Endodermal cell (in vitro differentiated cells): ENCODE measurements around the gene ZNF74. TPM values are rescaled to one million over a fixed set of nuclear protein-coding genes. Genes with fewer than 3 reads are reported as not detected.

Experiments
- DNase-seq: peaks from one replicate; pipeline ENCODE4 v3.0.0-alpha.2; 2017
- H3K27ac ChIP-seq: 2 replicates; pipeline ENCODE4 v1.5.1; 2013; ENCODE audit warnings: mild to moderate bottlenecking, low read depth, low read length, moderate library complexity
- H3K27me3 ChIP-seq: 2 replicates; pipeline ENCODE4 v1.6.1; 2013; ENCODE audit warnings: mild to moderate bottlenecking, low read length, moderate library complexity; ENCODE audit not compliant: insufficient read depth, control insufficient read depth, poor library complexity, severe bottlenecking
- H3K36me3 ChIP-seq: 2 replicates; pipeline ENCODE4 v1.7.0; 2013; ENCODE audit warnings: mild to moderate bottlenecking, low read length, moderate library complexity; ENCODE audit not compliant: control insufficient read depth, insufficient read depth
- H3K4me1 ChIP-seq: one replicate; pipeline ENCODE4 v1.7.0; 2013; ENCODE audit warnings: low read length; ENCODE audit not compliant: control insufficient read depth, insufficient read depth
- H3K4me3 ChIP-seq: 2 replicates; pipeline ENCODE4 v1.5.1; 2013; ENCODE audit warnings: mild to moderate bottlenecking, low read length, moderate library complexity
- H3K9ac ChIP-seq: 2 replicates; pipeline ENCODE4 v1.6.1; 2013; ENCODE audit warnings: mild to moderate bottlenecking, low read length, moderate library complexity; ENCODE audit not compliant: poor library complexity, severe bottlenecking; ENCODE audit errors: extremely low read depth
- H3K9me3 ChIP-seq: 2 replicates; pipeline ENCODE4 v1.6.1; 2013; ENCODE audit warnings: mild to moderate bottlenecking, low read length, moderate library complexity; ENCODE audit not compliant: control insufficient read depth
- H3K27ac Mint-ChIP-seq: 2 replicates; pipeline ENCODE4 v1.8.0; 2020; ENCODE audit warnings: mixed read lengths
- H3K27me3 Mint-ChIP-seq: 2 replicates; pipeline ENCODE4 v1.8.0; 2021; ENCODE audit warnings: mild to moderate bottlenecking, mixed read lengths; ENCODE audit not compliant: insufficient read depth
- H3K36me3 Mint-ChIP-seq: 2 replicates; pipeline ENCODE4 v1.8.0; 2020; ENCODE audit warnings: low read depth, mixed read lengths
- H3K4me1 Mint-ChIP-seq: 2 replicates; pipeline ENCODE4 v1.8.0; 2020; ENCODE audit warnings: mixed read lengths
- H3K4me3 Mint-ChIP-seq: 2 replicates; pipeline ENCODE4 v1.8.0; 2020; ENCODE audit warnings: mild to moderate bottlenecking, moderate library complexity, mixed read lengths
- H3K9me3 Mint-ChIP-seq: 2 replicates; pipeline ENCODE4 v1.8.0; 2020; ENCODE audit warnings: mild to moderate bottlenecking, mixed read lengths
- CTCF ChIP-seq: fragments of 200-600 bp; sonication (generic); conservative IDR thresholded peaks from 2 replicates; pipeline ENCODE4 v1.5.0; 2021; ENCODE audit warnings: antibody characterized with exemption, mild to moderate bottlenecking
- WGBS, 2 experiments: methylation state at CpG; one replicate each; pipeline versions ENCODE4 v1.1.5 to v1.1.7; 2013; ENCODE audit warnings: missing lambda C conversion rate in 2 of 2, mixed read lengths in 1 of 2; ENCODE audit not compliant: insufficient coverage in 1 of 2, insufficient read length in 1 of 2; 5-methylcytosine and 5-hydroxymethylcytosine counted together
- total RNA-seq, 2 donors: library from RNA; stranded (reverse); fragmentation: NEBNext Ultra II Directional in 1 of 2; extraction: Animal tissue kit (Norgen Biotek cat#: 25700) in 1 of 2; gene quantifications; 2 replicates in 1 of 2; 3 replicates in 1 of 2; pipeline ENCODE4 v1.2.1, GENCODE V29; 2021

Gene ZNF74
- total RNA-seq, 2 donors from 2014 or later: 36.9 to 41.7 TPM

DNA sequence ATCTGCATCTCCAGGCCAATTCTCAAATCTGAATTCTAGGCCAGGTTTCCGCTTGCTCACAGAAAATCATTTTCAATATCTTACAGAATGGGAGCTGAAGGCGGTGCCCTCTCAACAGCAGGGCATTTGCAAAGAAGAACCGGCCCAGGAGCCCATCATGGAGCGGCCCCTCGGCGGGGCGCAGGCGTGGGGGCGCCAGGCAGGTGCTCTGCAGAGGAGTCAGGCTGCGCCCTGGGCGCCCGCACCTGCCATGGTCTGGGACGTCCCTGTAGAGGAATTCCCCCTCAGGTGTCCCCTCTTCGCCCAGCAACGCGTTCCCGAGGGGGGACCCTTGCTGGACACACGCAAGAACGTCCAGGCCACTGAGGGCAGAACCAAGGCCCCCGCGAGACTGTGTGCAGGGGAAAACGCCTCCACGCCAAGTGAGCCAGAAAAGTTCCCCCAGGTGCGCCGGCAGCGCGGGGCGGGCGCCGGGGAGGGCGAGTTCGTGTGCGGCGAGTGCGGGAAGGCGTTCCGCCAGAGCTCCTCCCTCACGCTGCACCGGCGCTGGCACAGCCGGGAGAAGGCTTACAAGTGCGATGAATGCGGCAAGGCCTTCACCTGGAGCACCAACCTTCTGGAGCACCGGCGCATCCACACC, 11.5 kb downstream of the ZNF74 start:
- Histone ChIP-seq H3K9ac (no peak overlapping the region), H3K27ac (no peak overlapping the region), H3K4me3 (no peak overlapping the region), H3K9me3 (no peaks in the 10 kb centered on the region), H3K36me3 (peaks cover 47% of the 10 kb centered on the region), H3K4me1 (no peaks in the 10 kb centered on the region), H3K27me3 (no peaks in the 10 kb centered on the region)
- no peak overlapping the region for H3K4me3 Mint-ChIP-seq
- no peak for TF ChIP-seq CTCF
- H3K4me1 Mint-ChIP-seq: no peaks in the 10 kb centered on the region
- H3K27me3 Mint-ChIP-seq: no peaks in the 10 kb centered on the region
- no peak for DNase-seq
- H3K36me3 Mint-ChIP-seq: peaks cover 56% of the 10 kb centered on the region
- no peak overlapping the region for H3K27ac Mint-ChIP-seq
- 96 to 98% methylated on average over 31 to 45 of the region's 45 CpGs for WGBS, 2 experiments
- no peaks in the 10 kb centered on the region for H3K9me3 Mint-ChIP-seq

DNA sequence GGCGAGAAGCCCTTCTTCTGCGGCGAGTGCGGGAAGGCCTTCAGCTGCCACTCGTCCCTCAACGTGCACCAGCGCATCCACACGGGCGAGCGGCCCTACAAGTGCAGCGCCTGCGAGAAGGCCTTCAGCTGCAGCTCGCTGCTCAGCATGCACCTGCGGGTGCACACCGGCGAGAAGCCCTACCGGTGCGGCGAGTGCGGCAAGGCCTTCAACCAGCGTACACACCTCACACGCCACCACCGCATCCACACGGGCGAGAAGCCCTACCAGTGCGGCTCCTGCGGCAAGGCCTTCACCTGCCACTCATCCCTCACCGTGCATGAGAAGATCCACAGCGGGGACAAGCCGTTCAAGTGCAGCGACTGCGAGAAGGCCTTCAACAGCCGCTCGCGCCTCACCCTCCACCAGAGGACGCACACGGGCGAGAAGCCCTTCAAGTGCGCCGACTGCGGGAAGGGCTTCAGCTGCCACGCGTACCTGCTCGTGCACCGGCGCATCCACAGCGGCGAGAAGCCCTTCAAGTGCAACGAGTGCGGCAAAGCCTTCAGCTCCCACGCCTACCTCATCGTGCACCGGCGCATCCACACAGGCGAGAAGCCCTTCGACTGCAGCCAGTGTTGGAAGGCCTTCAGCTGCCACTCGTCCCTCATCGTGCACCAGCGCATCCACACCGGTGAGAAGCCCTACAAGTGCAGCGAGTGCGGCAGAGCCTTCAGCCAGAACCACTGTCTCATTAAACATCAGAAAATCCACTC, 12.2 kb downstream of the ZNF74 start:
- Histone ChIP-seq H3K9ac (no peak overlapping the region), H3K36me3 (peaks cover 41% of the 10 kb centered on the region), H3K4me1 (no peaks in the 10 kb centered on the region), H3K27me3 (no peaks in the 10 kb centered on the region), H3K9me3 (no peaks in the 10 kb centered on the region), H3K27ac (no peak overlapping the region), H3K4me3 (no peak overlapping the region)
- Mint-ChIP-seq H3K9me3 (no peaks in the 10 kb centered on the region), H3K4me3 (no peak overlapping the region), H3K4me1 (no peaks in the 10 kb centered on the region), H3K27me3 (no peaks in the 10 kb centered on the region), H3K36me3 (peaks cover 53% of the 10 kb centered on the region), H3K27ac (no peak overlapping the region)
- 96 to 99% methylated on average over 48 to 62 of the region's 62 CpGs for WGBS, 2 experiments
- DNase-seq: no peak
- no peak for TF ChIP-seq CTCF

- Histone ChIP-seq H3K27me3 (no peaks in the 10 kb centered on the region), H3K4me1 (no peaks in the 10 kb centered on the region), H3K4me3 (no peak overlapping the region), H3K9ac (no peak overlapping the region), H3K9me3 (no peaks in the 10 kb centered on the region), H3K27ac (no peak overlapping the region), H3K36me3 (peaks cover 34% of the 10 kb centered on the region)
- no peaks in the 10 kb centered on the region for H3K4me1 Mint-ChIP-seq
- no peak overlapping the region for H3K27ac Mint-ChIP-seq
- DNase-seq: peak; percentile 31
- H3K36me3 Mint-ChIP-seq: peaks cover 49% of the 10 kb centered on the region
- no peak overlapping the region for H3K4me3 Mint-ChIP-seq
- no peaks in the 10 kb centered on the region for H3K27me3 Mint-ChIP-seq
- WGBS, 2 experiments: 91 to 97% methylated on average over 11 to 13 of the region's 13 CpGs
- H3K9me3 Mint-ChIP-seq: no peaks in the 10 kb centered on the region
- no peak for TF ChIP-seq CTCF
These were observed 12.9 kb downstream of the ZNF74 start for GRCh38 chr22:20406686-20407408.
